H1 (cell line): ENCODE data around the gene RTL5. TPM values are rescaled to one million over a fixed set of nuclear protein-coding genes. Genes with fewer than 3 reads are reported as not detected.

Experiments used
- CTCF ChIA-PET: fragments of 300-600 bp; sonication (Branson Sonifier 250); formaldehyde crosslinking; loops from one replicate; lab custom pipeline; 2021; ENCODE audit not compliant: partially characterized antibody; lab: Charles Lee
- POLR2A ChIA-PET: fragments of 300-600 bp; sonication (Branson Sonifier 250); formaldehyde crosslinking; loops from one replicate; lab custom pipeline; 2021; ENCODE audit warnings: inconsistent platforms; ENCODE audit not compliant: partially characterized antibody; lab: Charles Lee
- DNase-seq, 2 experiments: peaks; one replicate each; pipeline versions ENCODE4 v3.0.0 to v3.0.0-alpha.2; 2010 to 2022; ENCODE audit warnings: low spot score in 2 of 2, low read depth in 1 of 2, mixed read lengths in 1 of 2
- FAIRE-seq: peaks from 2 replicates; lab custom pipeline; 2011; peaks lifted over from hg19 to GRCh38; lab: Jason Lieb, UNC
- H2AFZ ChIP-seq: 2 replicates; pipeline ENCODE4 v1.8.1; 2012; ENCODE audit warnings: low read length, inconsistent platforms
- H2AK5ac ChIP-seq: 2 replicates; pipeline ENCODE4 v1.6.1; 2013; ENCODE audit warnings: low read depth, low read length
- H2BK120ac ChIP-seq: replicated peaks from 2 replicates; pipeline ENCODE3; 2013; ENCODE audit warnings: low read depth, low read length, inconsistent platforms
- H2BK12ac ChIP-seq: 2 replicates; pipeline ENCODE4 v1.6.1; 2013; ENCODE audit warnings: low read depth, low read length
- H2BK15ac ChIP-seq: 2 replicates; pipeline ENCODE4 v1.6.1; 2013; ENCODE audit warnings: low read length
- H2BK20ac ChIP-seq: 2 replicates; pipeline ENCODE4 v1.6.1; 2013; ENCODE audit warnings: low read length
- H2BK5ac ChIP-seq: 2 replicates; pipeline ENCODE4 v1.6.1; 2013; ENCODE audit warnings: low read depth, low read length
- H3K14ac ChIP-seq: 2 replicates; pipeline ENCODE4 v1.6.1; 2013; ENCODE audit warnings: inconsistent platforms; ENCODE audit not compliant: insufficient read length
- H3K18ac ChIP-seq: 2 replicates; pipeline ENCODE4 v1.6.1; 2013; ENCODE audit warnings: low read length; ENCODE audit errors: extremely low read depth
- H3K23ac ChIP-seq: 2 replicates; pipeline ENCODE4 v1.6.1; 2013; ENCODE audit warnings: inconsistent platforms; ENCODE audit not compliant: insufficient read length
- H3K23me2 ChIP-seq: 2 replicates; pipeline ENCODE4 v1.6.1; 2013; ENCODE audit warnings: low read depth, low read length
- H3K27ac ChIP-seq: 2 replicates; pipeline ENCODE4 v1.6.1; 2011; ENCODE audit warnings: low read depth, low read length, inconsistent platforms
- H3K27me3 ChIP-seq, 4 experiments: replicated peaks in 1 of 4; 1 replicate in 1 of 4; 2 replicates in 3 of 4; pipeline versions ENCODE4 v1.6.1 to v1.8.1; 2011 to 2013; ENCODE audit warnings: low read length in 3 of 4, mild to moderate bottlenecking in 3 of 4, inconsistent platforms in 2 of 4, mixed read lengths in 2 of 4, moderate library complexity in 1 of 4; ENCODE audit not compliant: control insufficient read depth in 3 of 4, insufficient read depth in 3 of 4; ENCODE audit errors: extremely low read depth in 1 of 4
- H3K36me3 ChIP-seq, 4 experiments: 2 replicates each; pipeline versions ENCODE4 v1.6.1 to v1.8.1; 2011 to 2013; ENCODE audit warnings: mild to moderate bottlenecking in 4 of 4, low read length in 3 of 4, moderate library complexity in 2 of 4, control low read depth in 1 of 4, inconsistent platforms in 1 of 4; ENCODE audit not compliant: insufficient read depth in 4 of 4, control insufficient read depth in 2 of 4
- H3K4ac ChIP-seq: replicated peaks from 2 replicates; pipeline ENCODE3; 2013; ENCODE audit warnings: low read length, low read depth, mixed read lengths, inconsistent platforms; ENCODE audit not compliant: insufficient read length
- H3K4me1 ChIP-seq, 4 experiments: replicated peaks in 1 of 4; 1 replicate in 1 of 4; 2 replicates in 3 of 4; pipeline versions ENCODE4 v1.6.1 to v1.8.1; 2011 to 2013; ENCODE audit warnings: low read length in 3 of 4, inconsistent platforms in 2 of 4, mixed read lengths in 1 of 4; ENCODE audit not compliant: insufficient read depth in 4 of 4, control insufficient read depth in 3 of 4
- H3K4me2 ChIP-seq, 2 experiments: 2 replicates each; pipeline versions ENCODE4 v1.6.1 to v1.8.1; 2011 to 2013; ENCODE audit warnings: low read depth in 2 of 2, low read length in 2 of 2, control low read depth in 1 of 2, inconsistent platforms in 1 of 2, mild to moderate bottlenecking in 1 of 2; ENCODE audit not compliant: insufficient read depth in 1 of 2
- H3K4me3 ChIP-seq, 4 experiments: fragments of 200-600, 300-600 bp in 1 of 4; sonication (generic), shearing (Covaris generic), sonication (Bioruptor Twin) in 1 of 4; 2 replicates each; pipeline versions ENCODE4 v1.5.1 to v1.8.1; 2011 to 2016; ENCODE audit warnings: low read length in 4 of 4, low read depth in 3 of 4, control low read depth in 2 of 4, inconsistent platforms in 2 of 4, mild to moderate bottlenecking in 2 of 4, mixed read lengths in 1 of 4, moderate library complexity in 1 of 4; ENCODE audit not compliant: insufficient read depth in 2 of 4; ENCODE audit errors: extremely low read depth in 1 of 4
- H3K56ac ChIP-seq: replicated peaks from 2 replicates; pipeline ENCODE3; 2013; ENCODE audit warnings: low read depth, mild to moderate bottlenecking, mixed read lengths, low read length, inconsistent platforms; ENCODE audit not compliant: insufficient read length
- H3K79me1 ChIP-seq: 2 replicates; pipeline ENCODE4 v1.6.1; 2013; ENCODE audit warnings: low read depth, low read length, control low read depth
- H3K79me2 ChIP-seq, 2 experiments: 2 replicates each; pipeline versions ENCODE4 v1.6.1 to v1.8.1; 2012 to 2013; ENCODE audit warnings: low read length in 2 of 2, mild to moderate bottlenecking in 2 of 2, inconsistent platforms in 1 of 2; ENCODE audit not compliant: insufficient read depth in 2 of 2, control insufficient read depth in 1 of 2
- H3K9ac ChIP-seq, 4 experiments: replicated peaks in 1 of 4; 1 replicate in 1 of 4; 2 replicates in 3 of 4; pipeline versions ENCODE4 v1.6.1 to v1.8.1; 2011 to 2013; ENCODE audit warnings: low read depth in 3 of 4, low read length in 3 of 4, control low read depth in 2 of 4, mild to moderate bottlenecking in 2 of 4, moderate library complexity in 2 of 4, inconsistent platforms in 1 of 4; ENCODE audit errors: extremely low read depth in 1 of 4
- H3K9me3 ChIP-seq, 2 experiments: 2 replicates each; pipeline versions ENCODE4 v1.6.1 to v1.8.1; 2012 to 2013; ENCODE audit warnings: mild to moderate bottlenecking in 2 of 2, moderate library complexity in 2 of 2, control low read depth in 1 of 2, inconsistent platforms in 1 of 2, low read depth in 1 of 2, low read length in 1 of 2, mixed read lengths in 1 of 2; ENCODE audit not compliant: insufficient read depth in 2 of 2
- H4K20me1 ChIP-seq, 2 experiments: replicated peaks in 1 of 2; 2 replicates each; pipeline versions ENCODE3 to v1.8.1; 2011 to 2013; ENCODE audit warnings: inconsistent platforms in 2 of 2, low read length in 2 of 2, mild to moderate bottlenecking in 1 of 2; ENCODE audit not compliant: insufficient read depth in 2 of 2, control insufficient read depth in 1 of 2
- H4K5ac ChIP-seq: 2 replicates; pipeline ENCODE4 v1.6.1; 2013; ENCODE audit warnings: low read length, low read depth, mixed read lengths, inconsistent platforms; ENCODE audit not compliant: insufficient read length
- H4K8ac ChIP-seq: 2 replicates; pipeline ENCODE4 v1.8.0; 2013; ENCODE audit warnings: mild to moderate bottlenecking, moderate library complexity, low read length, inconsistent platforms; ENCODE audit not compliant: insufficient read depth; ENCODE audit errors: extremely low read depth
- H4K91ac ChIP-seq: replicated peaks from 2 replicates; pipeline ENCODE3; 2013; ENCODE audit warnings: low read length, mixed read lengths, inconsistent platforms; ENCODE audit not compliant: insufficient read length
- ATF3 ChIP-seq: IDR thresholded peaks from 2 replicates; pipeline ENCODE4 v1.6.1; 2011; ENCODE audit warnings: low read depth, mild to moderate bottlenecking, low read length; ENCODE audit not compliant: insufficient read depth
- BRCA1 ChIP-seq: IDR thresholded peaks from 2 replicates; pipeline ENCODE4 v1.6.1; 2012; ENCODE audit warnings: low read depth, low read length, improper control_type of control experiment
- E2F6 ChIP-seq: IDR thresholded peaks from 2 replicates; pipeline ENCODE4 v1.6.1; 2012; ENCODE audit warnings: inconsistent platforms
- EGR1 ChIP-seq: IDR thresholded peaks from 2 replicates; pipeline ENCODE4 v1.6.1; 2011; ENCODE audit warnings: low read depth, low read length, borderline replicate concordance
- EP300 ChIP-seq, 2 experiments: IDR thresholded peaks; 1 replicate in 1 of 2; 2 replicates in 1 of 2; pipeline ENCODE4 v1.6.1; 2011 to 2012; ENCODE audit warnings: low read depth in 2 of 2, low read length in 2 of 2, mild to moderate bottlenecking in 2 of 2, borderline replicate concordance in 1 of 2, inconsistent platforms in 1 of 2, moderate library complexity in 1 of 2
- MAX ChIP-seq: IDR thresholded peaks from 2 replicates; pipeline ENCODE4 v1.6.1; 2012; ENCODE audit warnings: inconsistent platforms
- RNF2 ChIP-seq: fragments of 200-900, 300-1000 bp; sonication (generic); IDR thresholded peaks from 2 replicates; pipeline ENCODE4 v1.7.1; 2016; ENCODE audit warnings: borderline replicate concordance, low read depth, mild to moderate bottlenecking, antibody characterized with exemption, low read length; ENCODE audit not compliant: poor library complexity, severe bottlenecking; ENCODE audit errors: missing control alignments
- RXRA ChIP-seq: IDR thresholded peaks from 2 replicates; pipeline ENCODE4 v1.6.1; 2011; ENCODE audit warnings: low read depth, mild to moderate bottlenecking, low read length, moderate library complexity; ENCODE audit not compliant: insufficient read depth
- SIRT6 ChIP-seq: IDR thresholded peaks from one replicate; pipeline ENCODE4 v1.7.1; 2012; ENCODE audit warnings: low read length, inconsistent platforms
- SP1 ChIP-seq: IDR thresholded peaks from 2 replicates; pipeline ENCODE4 v1.6.1; 2011; ENCODE audit warnings: low read depth, low read length
- TAF7 ChIP-seq: optimal IDR thresholded peaks from 2 replicates; pipeline ENCODE3; 2011; ENCODE audit warnings: low read depth, mild to moderate bottlenecking, inconsistent platforms, low read length, moderate library complexity, borderline replicate concordance
- WGBS, 2 experiments: shearing (Covaris generic) in 1 of 2; methylation state at CpG; one replicate each; pipeline versions ENCODE4 v1.1.6 to v1.1.7; 2013 to 2015; ENCODE audit warnings: low lambda C conversion rate in 2 of 2, mixed read lengths in 2 of 2, inconsistent platforms in 1 of 2, low coverage in 1 of 2, missing lambda C conversion rate in 1 of 2; ENCODE audit not compliant: insufficient replicate concordance in 2 of 2, insufficient coverage in 1 of 2, insufficient read length in 1 of 2; ENCODE audit errors: extremely low coverage in 1 of 2, missing lambda C conversion rate in 1 of 2; 5-methylcytosine and 5-hydroxymethylcytosine counted together
- polyA plus RNA-seq, 7 experiments: library from polyadenylated mRNA; depleted of rRNA in 3 of 7; stranded (reverse) in 5 of 7; unstranded in 2 of 7; fragments of >200 nt in 5 of 7; fragments of 200-250 nt in 2 of 7; gene quantifications; 1 replicate in 5 of 7; 2 replicates in 1 of 7; 4 replicates in 1 of 7; pipeline versions ENCODE4 v1.2.1 to v1.2.3, GENCODE V29; 2011 to 2013; ENCODE audit warnings: missing spikeins in 2 of 7, mixed read lengths in 2 of 7
- total RNA-seq: library from RNA; stranded (reverse); fragmentation: NEBNext Ultra II Directional; extraction: Animal tissue kit (Norgen Biotek cat#: 25700); gene quantifications from 2 replicates; pipeline ENCODE4 v1.2.1, GENCODE V29; 2021

RTL5 gene
- total and polyA plus RNA-seq, 2 of the 8 experiments (the other 6 are each of a cell fraction or from before 2014, with no cell fraction given) = 0.57 to 1.9 TPM

GRCh38 chrX:72169008-72169728 lies 37.5 kb upstream of the RTL5 start:
- WGBS, 2 experiments = 85% methylated on average over 3 of the region's 6 CpGs; no CpG with 5 or more reads in 1 of the 2 experiments
- Histone ChIP-seq H2BK120ac (no peak overlapping the region), H4K8ac (no peak overlapping the region), H3K4me1 (no peaks in the 10 kb centered on the region), H3K27me3 (no peaks in the 10 kb centered on the region), H4K5ac (no peak overlapping the region), H3K9me3 (no peaks in the 10 kb centered on the region), H3K36me3 (no peaks in the 10 kb centered on the region), H3K18ac (no peak overlapping the region), H3K79me2 (no peaks in the 10 kb centered on the region), H3K79me1 (no peaks in the 10 kb centered on the region), H3K27ac (no peak overlapping the region), H3K14ac (no peak overlapping the region), H2BK5ac (no peak overlapping the region), H3K4ac (no peak overlapping the region), H2AFZ (no peak overlapping the region), H4K20me1 (no peaks in the 10 kb centered on the region), H3K56ac (no peak overlapping the region), H3K4me2 (no peak overlapping the region), H2BK20ac (no peak overlapping the region), H3K4me3 (no peak overlapping the region), H2BK15ac (no peak overlapping the region), H2BK12ac (no peak overlapping the region), H2AK5ac (no peak overlapping the region), H3K23ac (no peak overlapping the region), H4K91ac (no peak overlapping the region), H3K9ac (no peak overlapping the region), H3K23me2 (no peaks in the 10 kb centered on the region)
- ChIA-PET POLR2A (no interaction called here), CTCF (no interaction called here)
- FAIRE-seq (no peak), DNase-seq (no peak)
- no peak for TF ChIP-seq RXRA
- TF ChIP-seq SP1 = no peak
- no peak for TF ChIP-seq RNF2
- TF ChIP-seq BRCA1 = no peak
- TF ChIP-seq MAX = no peak
- TF ChIP-seq EP300 (IDR thresholded peaks at IDR 0.05; ENCODE audit: borderline replicate concordance in 1 of 2, low read depth in 2 of 2, low read length in 2 of 2) = no peak
- TF ChIP-seq EGR1 = no peak
- no peak for TF ChIP-seq ATF3
- no peak for TF ChIP-seq TAF7
- TF ChIP-seq E2F6 = no peak
- TF ChIP-seq SIRT6 = no peak
